Neural progenitor cell (in vitro differentiated cells): ENCODE data around the gene SKA2. TPM values are rescaled to one million over a fixed set of nuclear protein-coding genes. Genes with fewer than 3 reads are reported as not detected.

Experiments used
- DNase-seq: peaks from one replicate; pipeline ENCODE4 v3.0.0-alpha.2; 2016; ENCODE audit warnings: low spot score
- H2AFZ ChIP-seq: fragments of 200-600 bp; sonication (generic); replicated peaks from 2 replicates; pipeline ENCODE4 v1.6.1; 2016; ENCODE audit warnings: antibody characterized with exemption
- H3F3A ChIP-seq: fragments of 200-600 bp; sonication (generic); 2 replicates; pipeline ENCODE4 v1.6.1; 2016; ENCODE audit warnings: antibody characterized with exemption, low read depth
- H3K27ac ChIP-seq: fragments of 200-600 bp; sonication (generic); 2 replicates; pipeline ENCODE4 v1.5.1; 2016; ENCODE audit warnings: mild to moderate bottlenecking
- H3K27me3 ChIP-seq: fragments of 200-600 bp; sonication (generic); 2 replicates; pipeline ENCODE4 v1.6.1; 2016; ENCODE audit warnings: mild to moderate bottlenecking, moderate library complexity
- H3K36me3 ChIP-seq: fragments of 200-600 bp; sonication (generic); 2 replicates; pipeline ENCODE4 v1.5.1; 2016
- H3K4me1 ChIP-seq: fragments of 200-600 bp; sonication (generic); 2 replicates; pipeline ENCODE4 v1.6.1; 2016; ENCODE audit warnings: mixed run types
- H3K4me2 ChIP-seq: fragments of 200-600 bp; sonication (generic); 2 replicates; pipeline ENCODE4 v1.6.1; 2016
- H3K4me3 ChIP-seq: fragments of 200-600 bp; sonication (generic); 2 replicates; pipeline ENCODE4 v1.5.1; 2016
- H3K79me2 ChIP-seq: fragments of 200-600 bp; sonication (generic); 2 replicates; pipeline ENCODE4 v1.6.1; 2016; ENCODE audit warnings: low read depth
- H3K9ac ChIP-seq: fragments of 200-600 bp; sonication (generic); 2 replicates; pipeline ENCODE4 v1.6.1; 2016
- H3K9me3 ChIP-seq: fragments of 200-600 bp; sonication (generic); 2 replicates; pipeline ENCODE4 v1.5.1; 2016; ENCODE audit warnings: low read depth
- H4K20me1 ChIP-seq: fragments of 200-600 bp; sonication (generic); 2 replicates; pipeline ENCODE4 v1.6.1; 2016; ENCODE audit warnings: low read depth
- H3K27ac Mint-ChIP-seq: 3 replicates; pipeline ENCODE4 v1.8.0; 2021; ENCODE audit warnings: mixed read lengths
- H3K27me3 Mint-ChIP-seq: 2 replicates; pipeline ENCODE4 v1.8.0; 2022; ENCODE audit warnings: low read depth, mild to moderate bottlenecking, inconsistent platforms, moderate library complexity, mixed read lengths; ENCODE audit not compliant: insufficient read depth
- H3K36me3 Mint-ChIP-seq: 3 replicates; pipeline ENCODE4 v1.8.0; 2021; ENCODE audit warnings: mixed read lengths
- H3K4me1 Mint-ChIP-seq: 3 replicates; pipeline ENCODE4 v1.8.0; 2021; ENCODE audit warnings: mixed read lengths
- H3K4me3 Mint-ChIP-seq: 3 replicates; pipeline ENCODE4 v1.8.0; 2021; ENCODE audit warnings: mild to moderate bottlenecking, moderate library complexity, mixed read lengths
- H3K9me3 Mint-ChIP-seq: 3 replicates; pipeline ENCODE4 v1.8.0; 2020; ENCODE audit warnings: mixed read lengths
- CTCF ChIP-seq: fragments of 200-600 bp; sonication (generic); IDR thresholded peaks from 2 replicates; pipeline ENCODE4 v1.5.1; 2017; ENCODE audit warnings: antibody characterized with exemption, mild to moderate bottlenecking
- EZH2 ChIP-seq: fragments of 200-600 bp; sonication (generic); IDR thresholded peaks from 2 replicates; pipeline ENCODE4 v1.6.1; 2017; ENCODE audit warnings: antibody characterized with exemption, mild to moderate bottlenecking, moderate library complexity
- EZH2phosphoT487 ChIP-seq: fragments of 200-600 bp; sonication (generic); IDR thresholded peaks from 2 replicates; pipeline ENCODE4 v1.6.1; 2017; ENCODE audit warnings: antibody characterized with exemption
- total RNA-seq: library from RNA; depleted of rRNA; stranded (reverse); fragments of >200 nt; gene quantifications from 2 replicates; pipeline ENCODE4 v1.2.3, GENCODE V29; 2015; ENCODE audit warnings: low replicate concordance

SKA2 gene
- total RNA-seq, 1 donor from 2014 or later = 352 TPM

GRCh38 chr17:59193336-59193862 lies 38.4 kb upstream of the SKA2 start:
- no peaks in the 10 kb centered on the region for H3K9me3 ChIP-seq
- H3K4me3 Mint-ChIP-seq = no peak overlapping the region
- no peak overlapping the region for H3K9ac ChIP-seq
- H3K4me2 ChIP-seq = no peak overlapping the region
- H3K4me1 Mint-ChIP-seq = peaks cover 18% of the 10 kb centered on the region
- H3K27me3 Mint-ChIP-seq = peaks cover 3% of the 10 kb centered on the region
- H3F3A ChIP-seq = peaks cover 9% of the 10 kb centered on the region
- no peaks in the 10 kb centered on the region for H3K79me2 ChIP-seq
- peak overlapping the region; percentile 47 for H3K27ac Mint-ChIP-seq
- no peak for DNase-seq
- peaks cover 6% of the 10 kb centered on the region for H3K4me1 ChIP-seq
- peaks cover 23% of the 10 kb centered on the region for H3K36me3 ChIP-seq
- H3K9me3 Mint-ChIP-seq = no peaks in the 10 kb centered on the region
- no peak overlapping the region for H3K4me3 ChIP-seq
- H2AFZ ChIP-seq = no peak overlapping the region
- H4K20me1 ChIP-seq = no peaks in the 10 kb centered on the region
- H3K27me3 ChIP-seq = no peaks in the 10 kb centered on the region
- H3K27ac ChIP-seq = peak overlapping the region; percentile 83
- H3K36me3 Mint-ChIP-seq = peaks cover 22% of the 10 kb centered on the region
- no peak for TF ChIP-seq CTCF
- no peak for TF ChIP-seq EZH2
- TF ChIP-seq EZH2phosphoT487 = no peak

- Mint-ChIP-seq H3K27me3 (peaks cover 3% of the 10 kb centered on the region), H3K9me3 (no peaks in the 10 kb centered on the region), H3K36me3 (peaks cover 27% of the 10 kb centered on the region), H3K4me3 (no peak overlapping the region), H3K4me1 (peaks cover 18% of the 10 kb centered on the region), H3K27ac (peak overlapping the region; percentile 78)
- Histone ChIP-seq H4K20me1 (no peaks in the 10 kb centered on the region), H3K4me1 (peaks cover 6% of the 10 kb centered on the region), H3K27me3 (no peaks in the 10 kb centered on the region), H3K9me3 (no peaks in the 10 kb centered on the region), H3K4me3 (no peak overlapping the region), H3K9ac (no peak overlapping the region), H3K79me2 (no peaks in the 10 kb centered on the region), H3K4me2 (no peak overlapping the region), H3F3A (peaks cover 9% of the 10 kb centered on the region), H2AFZ (no peak overlapping the region), H3K36me3 (peaks cover 20% of the 10 kb centered on the region), H3K27ac (no peak overlapping the region)
- TF ChIP-seq CTCF = no peak
- no peak for TF ChIP-seq EZH2
- no peak for TF ChIP-seq EZH2phosphoT487
- DNase-seq = no peak
Observed at GRCh38 chr17:59190806-59191205, 35.8 kb upstream of the SKA2 start.

- H3K27ac ChIP-seq = no peak overlapping the region
- no peaks in the 10 kb centered on the region for H3K79me2 ChIP-seq
- no peak overlapping the region for H3K4me3 ChIP-seq
- peaks cover 17% of the 10 kb centered on the region for H3K36me3 ChIP-seq
- no peaks in the 10 kb centered on the region for H4K20me1 ChIP-seq
- DNase-seq = no peak
- no peaks in the 10 kb centered on the region for H3K27me3 ChIP-seq
- no peaks in the 10 kb centered on the region for H3K9me3 ChIP-seq
- H3K9ac ChIP-seq = no peak overlapping the region
- H3K36me3 Mint-ChIP-seq = peaks cover 29% of the 10 kb centered on the region
- H3F3A ChIP-seq = no peaks in the 10 kb centered on the region
- TF ChIP-seq EZH2 = no peak
- TF ChIP-seq EZH2phosphoT487 = no peak
- TF ChIP-seq CTCF = no peak
- no peaks in the 10 kb centered on the region for H3K4me1 ChIP-seq
- H3K27ac Mint-ChIP-seq = no peak overlapping the region
- H3K4me1 Mint-ChIP-seq = no peaks in the 10 kb centered on the region
- H3K4me3 Mint-ChIP-seq = no peak overlapping the region
- no peak overlapping the region for H2AFZ ChIP-seq
- no peaks in the 10 kb centered on the region for H3K9me3 Mint-ChIP-seq
- H3K4me2 ChIP-seq = no peak overlapping the region
- peaks cover 4% of the 10 kb centered on the region for H3K27me3 Mint-ChIP-seq
Observed at GRCh38 chr17:59186850-59187249, 31.9 kb upstream of the SKA2 start.
